Hepatocyte (in vitro differentiated cells): ENCODE results near the gene GNB1L. TPM values are rescaled to one million over a fixed set of nuclear protein-coding genes. Genes with fewer than 3 reads are reported as not detected.
A peak's percentile ranks its signal among the peaks of the same experiment; 100 is the strongest.

Experiments
- DNase-seq: peaks from one replicate; pipeline ENCODE4 v3.0.0-alpha.2; 2016; ENCODE audit warnings: low spot score
- H2AFZ ChIP-seq: fragments of 200-600 bp; sonication (generic); 2 replicates; pipeline ENCODE4 v1.6.0; 2016; ENCODE audit warnings: antibody characterized with exemption, mild to moderate bottlenecking
- H3K27ac ChIP-seq: fragments of 200-600 bp; sonication (generic); 2 replicates; pipeline ENCODE4 v1.5.1; 2016; ENCODE audit warnings: mild to moderate bottlenecking
- H3K27me3 ChIP-seq: fragments of 200-600 bp; sonication (generic); 2 replicates; pipeline ENCODE4 v1.6.1; 2016
- H3K36me3 ChIP-seq: fragments of 200-600 bp; sonication (generic); replicated peaks from 2 replicates; pipeline ENCODE4 v1.5.1; 2016; ENCODE audit warnings: low read depth; ENCODE audit not compliant: insufficient read depth
- H3K4me1 ChIP-seq: fragments of 200-600 bp; sonication (generic); 2 replicates; pipeline ENCODE4 v1.5.1; 2016; ENCODE audit warnings: mild to moderate bottlenecking, moderate library complexity; ENCODE audit not compliant: insufficient read depth
- H3K4me2 ChIP-seq: fragments of 200-600 bp; sonication (generic); 2 replicates; pipeline ENCODE4 v1.6.0; 2016
- H3K4me3 ChIP-seq: fragments of 200-600 bp; sonication (generic); 2 replicates; pipeline ENCODE4 v1.5.1; 2016; ENCODE audit warnings: mild to moderate bottlenecking
- H3K79me2 ChIP-seq: fragments of 200-600 bp; sonication (generic); 2 replicates; pipeline ENCODE4 v1.6.0; 2017; ENCODE audit warnings: mild to moderate bottlenecking
- H3K9me2 ChIP-seq: fragments of 200-600 bp; sonication (generic); replicated peaks from 2 replicates; pipeline ENCODE4 v1.6.0; 2017; ENCODE audit warnings: mild to moderate bottlenecking; ENCODE audit not compliant: insufficient read depth
- H3K9me3 ChIP-seq: fragments of 200-600 bp; sonication (generic); 2 replicates; pipeline ENCODE4 v1.5.1; 2016; ENCODE audit warnings: low read depth, mild to moderate bottlenecking
- H4K20me1 ChIP-seq: fragments of 200-600 bp; sonication (generic); 2 replicates; pipeline ENCODE4 v1.6.0; 2016; ENCODE audit warnings: mild to moderate bottlenecking; ENCODE audit not compliant: insufficient read depth, poor library complexity, severe bottlenecking
- EZH2 ChIP-seq: fragments of 200-600 bp; sonication (generic); IDR thresholded peaks from 2 replicates; pipeline ENCODE4 v1.6.1; 2016; ENCODE audit warnings: antibody characterized with exemption, mild to moderate bottlenecking, borderline replicate concordance
- EZH2phosphoT487 ChIP-seq: fragments of 200-600 bp; sonication (generic); IDR thresholded peaks from one replicate; pipeline ENCODE4 v1.6.1; 2018; ENCODE audit warnings: antibody characterized with exemption, mild to moderate bottlenecking, low read depth, moderate library complexity; ENCODE audit not compliant: unreplicated experiment, severe bottlenecking
- WGBS: methylation state at CpG from one replicate; pipeline ENCODE4 v1.1.6; 2016; ENCODE audit warnings: low lambda C conversion rate; ENCODE audit errors: missing lambda C conversion rate; 5-methylcytosine and 5-hydroxymethylcytosine counted together
- polyA plus RNA-seq: library from polyadenylated mRNA; unstranded; fragments of >200 nt; fragmentation: Nextera tagmentation; extraction: Ambion mirVana; gene quantifications from 2 replicates; pipeline ENCODE4 v1.2.1, GENCODE V29; 2016
- total RNA-seq: library from RNA; depleted of rRNA; stranded (reverse); fragments of >200 nt; gene quantifications from 2 replicates; pipeline ENCODE4 v1.2.3, GENCODE V29; 2014
- TF ChIP-seq, protein P1 (sequence below): fragments of 200-600 bp; sonication (generic); IDR thresholded peaks from 2 replicates; pipeline ENCODE4 v1.5.1; 2016; ENCODE audit warnings: antibody characterized with exemption, mild to moderate bottlenecking; ENCODE audit not compliant: poor library complexity

Gene GNB1L
- total and polyA plus RNA-seq, 2 experiments from 2014 or later, result 4.1 to 8.5 TPM

DNA sequence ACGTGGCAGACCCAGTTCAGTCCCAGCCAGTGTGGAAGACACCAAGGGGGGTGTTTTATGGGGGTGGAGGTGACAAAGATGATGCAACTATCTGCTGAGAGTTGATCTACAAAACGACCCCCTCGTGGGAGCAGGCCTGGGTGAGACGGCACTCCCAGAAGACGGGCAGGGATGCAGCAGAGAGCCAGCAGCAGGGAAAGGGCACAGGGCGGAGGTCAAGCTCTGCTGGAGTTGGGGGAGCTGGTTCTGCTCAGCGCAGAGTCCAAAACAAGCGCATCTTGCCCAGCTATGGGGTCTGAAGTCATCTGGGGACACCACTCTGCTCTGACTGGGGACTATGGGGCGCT is 3.9 kb downstream of the GNB1L start:
- no peak for DNase-seq
- TF ChIP-seq EZH2phosphoT487 (no peak), EZH2 (no peak)
- TF ChIP-seq, protein P1, sequence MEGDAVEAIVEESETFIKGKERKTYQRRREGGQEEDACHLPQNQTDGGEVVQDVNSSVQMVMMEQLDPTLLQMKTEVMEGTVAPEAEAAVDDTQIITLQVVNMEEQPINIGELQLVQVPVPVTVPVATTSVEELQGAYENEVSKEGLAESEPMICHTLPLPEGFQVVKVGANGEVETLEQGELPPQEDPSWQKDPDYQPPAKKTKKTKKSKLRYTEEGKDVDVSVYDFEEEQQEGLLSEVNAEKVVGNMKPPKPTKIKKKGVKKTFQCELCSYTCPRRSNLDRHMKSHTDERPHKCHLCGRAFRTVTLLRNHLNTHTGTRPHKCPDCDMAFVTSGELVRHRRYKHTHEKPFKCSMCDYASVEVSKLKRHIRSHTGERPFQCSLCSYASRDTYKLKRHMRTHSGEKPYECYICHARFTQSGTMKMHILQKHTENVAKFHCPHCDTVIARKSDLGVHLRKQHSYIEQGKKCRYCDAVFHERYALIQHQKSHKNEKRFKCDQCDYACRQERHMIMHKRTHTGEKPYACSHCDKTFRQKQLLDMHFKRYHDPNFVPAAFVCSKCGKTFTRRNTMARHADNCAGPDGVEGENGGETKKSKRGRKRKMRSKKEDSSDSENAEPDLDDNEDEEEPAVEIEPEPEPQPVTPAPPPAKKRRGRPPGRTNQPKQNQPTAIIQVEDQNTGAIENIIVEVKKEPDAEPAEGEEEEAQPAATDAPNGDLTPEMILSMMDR, result no peak
- Histone ChIP-seq H3K9me2 (no peaks in the 10 kb centered on the region), H3K79me2 (peaks cover 62% of the 10 kb centered on the region), H2AFZ (no peak overlapping the region), H3K9me3 (no peaks in the 10 kb centered on the region), H3K36me3 (no peaks in the 10 kb centered on the region), H3K4me1 (peaks cover 43% of the 10 kb centered on the region), H3K4me3 (no peak overlapping the region), H3K4me2 (peak overlapping the region; percentile 48), H3K27ac (peak overlapping the region; percentile 83), H3K27me3 (no peaks in the 10 kb centered on the region), H4K20me1 (peaks cover 10% of the 10 kb centered on the region)
- WGBS, result 83% methylated on average over 9 of the region's 9 CpGs

DNA sequence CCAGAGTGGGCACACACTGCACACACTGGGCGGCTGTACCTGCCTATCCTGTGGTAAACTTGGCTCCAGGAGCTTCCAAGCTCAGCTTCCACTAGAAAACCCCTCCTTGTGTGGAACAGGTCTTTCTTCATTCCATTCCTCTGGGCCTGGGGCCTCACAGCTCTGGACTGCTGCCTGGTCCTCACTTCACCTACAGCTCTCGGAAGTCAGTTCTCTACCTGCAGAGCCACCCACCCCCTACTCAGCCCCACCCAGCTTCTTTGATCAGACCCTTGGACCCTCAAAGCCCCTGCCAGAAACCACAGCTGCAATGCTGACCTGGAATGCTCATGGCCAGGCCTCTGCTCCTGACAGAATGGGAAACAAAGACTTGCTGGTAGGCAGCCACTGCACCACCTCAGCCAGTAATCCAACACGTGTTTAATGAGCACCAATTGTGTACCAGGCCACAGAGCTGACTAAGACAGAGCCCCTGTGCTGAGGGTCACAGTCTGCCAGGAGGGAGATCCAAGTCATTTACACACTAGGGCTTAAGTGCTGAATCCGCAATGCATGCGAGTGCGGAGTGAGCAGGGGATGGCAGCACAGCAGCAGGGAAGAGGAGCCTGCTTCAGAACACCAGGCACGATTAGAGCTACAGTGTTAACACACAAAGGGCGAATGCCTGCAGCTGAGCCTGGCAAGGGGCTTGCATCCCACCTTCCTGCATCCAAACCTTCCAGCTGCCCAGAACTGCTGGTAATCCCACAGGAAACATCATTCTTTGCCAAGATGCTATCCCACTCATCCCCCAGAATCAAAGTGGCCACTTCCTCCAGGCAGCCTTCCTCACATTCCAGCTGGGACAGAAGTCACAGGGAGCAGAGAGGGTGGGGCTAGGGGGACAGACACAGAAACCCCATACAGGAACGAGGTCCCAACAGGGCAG is 4.6 kb downstream of the GNB1L start:
- H3K27me3 ChIP-seq, result no peaks in the 10 kb centered on the region
- peak; percentile 69 for DNase-seq
- H3K4me2 ChIP-seq, result peak overlapping the region; percentile 48
- no peaks in the 10 kb centered on the region for H3K9me2 ChIP-seq
- H3K4me1 ChIP-seq, result peaks cover 40% of the 10 kb centered on the region
- H3K4me3 ChIP-seq, result no peak overlapping the region
- H3K27ac ChIP-seq, result peak overlapping the region; percentile 83
- no peaks in the 10 kb centered on the region for H3K36me3 ChIP-seq
- H3K79me2 ChIP-seq, result peaks cover 60% of the 10 kb centered on the region
- H2AFZ ChIP-seq, result no peak overlapping the region
- no peaks in the 10 kb centered on the region for H3K9me3 ChIP-seq
- 58% methylated on average over 9 of the region's 9 CpGs for WGBS
- no peak for TF ChIP-seq EZH2phosphoT487
- no peak for TF ChIP-seq EZH2
- TF ChIP-seq, protein P1, result no peak
- peaks cover 10% of the 10 kb centered on the region for H4K20me1 ChIP-seq

DNA sequence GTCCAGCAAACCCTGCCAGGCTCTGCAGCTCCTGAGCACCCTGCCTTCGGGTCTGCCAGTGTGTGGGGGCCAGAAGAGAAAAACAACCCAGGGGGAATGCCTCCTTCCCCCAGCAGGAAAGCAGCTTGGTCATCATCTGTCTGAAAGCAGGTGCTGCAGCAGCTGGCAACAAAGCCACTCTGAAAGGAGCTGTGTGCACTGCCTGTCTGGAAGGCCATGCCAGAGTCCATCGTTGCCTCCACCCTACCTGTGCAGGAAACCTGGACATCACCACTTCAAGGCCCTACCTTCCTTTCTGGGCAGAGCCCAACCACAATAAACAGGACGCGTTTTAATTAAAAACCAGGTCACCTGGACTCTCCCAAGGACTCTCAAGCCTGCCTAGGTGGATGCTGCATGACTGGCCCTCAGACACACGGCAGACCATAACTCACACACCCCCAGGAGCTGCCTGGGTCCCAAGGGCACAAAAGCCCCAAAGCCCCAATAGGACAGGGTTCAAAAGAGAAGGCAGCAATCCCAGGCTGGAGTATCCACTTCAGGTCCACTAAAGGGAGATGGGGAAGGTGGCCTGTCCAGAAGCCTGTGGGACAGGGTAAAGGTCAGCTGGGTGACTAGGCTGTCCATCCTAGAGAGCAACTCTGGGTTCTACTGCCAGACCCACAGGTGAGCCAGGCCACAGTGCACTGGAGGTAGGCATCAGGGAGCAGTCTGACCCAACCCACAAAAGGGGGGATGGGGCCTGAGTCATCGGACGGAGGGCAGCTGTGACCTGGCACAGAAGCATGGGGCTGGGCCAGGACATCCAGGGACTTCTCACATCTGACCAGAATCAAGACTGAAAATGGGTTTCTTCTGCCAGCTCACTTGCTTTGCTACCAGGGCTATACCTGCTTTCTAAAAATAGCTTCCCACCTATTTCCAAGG is 6.1 kb downstream of the GNB1L start:
- Histone ChIP-seq H3K9me2 (no peaks in the 10 kb centered on the region), H3K27ac (peak overlapping the region; percentile 83), H4K20me1 (peaks cover 10% of the 10 kb centered on the region), H3K9me3 (no peaks in the 10 kb centered on the region), H3K36me3 (no peaks in the 10 kb centered on the region), H3K4me1 (peaks cover 39% of the 10 kb centered on the region), H2AFZ (no peak overlapping the region), H3K79me2 (peaks cover 52% of the 10 kb centered on the region), H3K4me2 (peak overlapping the region; percentile 7), H3K27me3 (no peaks in the 10 kb centered on the region), H3K4me3 (no peak overlapping the region)
- 68% methylated on average over 7 of the region's 7 CpGs for WGBS
- TF ChIP-seq, protein P1, result no peak
- TF ChIP-seq EZH2phosphoT487 (no peak), EZH2 (no peak)
- DNase-seq, result peak; percentile 64
